ENCODE results near the gene SLC13A3. TPM values are rescaled to one million over a fixed set of nuclear protein-coding genes. Genes with fewer than 3 reads are reported as not detected.

Gene SLC13A3
- total and polyA plus RNA-seq, 2 of the 4 experiments (the other 2 are of a cell fraction) = 2.5 to 4.2 TPM

DNA sequence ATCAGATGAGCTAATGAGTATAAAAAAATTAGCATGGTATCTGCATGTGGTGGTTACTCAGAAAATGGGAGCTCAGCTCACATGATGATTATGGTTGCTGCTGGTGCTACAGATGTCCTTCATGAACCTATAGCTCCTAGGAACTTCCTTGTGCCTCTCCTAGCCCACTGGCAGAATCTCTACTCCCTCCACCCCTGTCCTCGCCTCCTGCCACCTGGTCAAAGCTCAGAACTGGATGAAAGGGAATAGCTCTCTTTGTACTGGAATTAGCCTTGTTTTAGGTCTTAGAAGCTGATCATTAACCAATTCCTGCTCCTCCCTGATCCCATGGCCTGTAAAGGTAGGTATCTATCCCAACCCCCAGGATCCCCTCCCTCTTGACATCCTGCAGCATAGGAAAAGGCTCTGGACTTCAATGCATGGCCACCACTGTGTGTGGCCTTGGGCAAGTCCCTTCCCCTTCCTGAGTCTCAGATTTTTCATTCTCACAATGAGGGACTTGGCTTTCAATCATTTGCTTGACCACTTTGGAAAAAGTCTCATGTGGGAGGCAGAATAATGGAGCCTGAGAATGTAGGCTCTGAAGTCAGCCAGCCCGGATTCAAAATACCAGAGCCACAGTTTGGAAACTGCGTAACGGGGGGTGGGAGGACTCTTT is 43.9 kb downstream of the SLC13A3 start:
- DNase-seq = no peak
- no peaks in the 10 kb centered on the region for H3K4me1 ChIP-seq (ENCODE audit: control insufficient read depth, insufficient read depth, low read length)
- no TSS peak for BruUV-seq (replicated peaks)

More for the DNA sequence above, 43.9 kb downstream of the SLC13A3 start:
- no CpG with 5 or more reads among the region's 4 CpGs for WGBS, 2 experiments (ENCODE audit: extremely low coverage in 2 of 2, insufficient read length in 1 of 2)
- Histone ChIP-seq H3K4me3 (ENCODE audit: insufficient read depth, low read depth, low read length) (no peak overlapping the region), H3K23ac (ENCODE audit: low read depth, low read length) (no peak overlapping the region), H2BK5ac (ENCODE audit: low read depth, low read length, poor library complexity, severe bottlenecking) (no peak overlapping the region), H2BK120ac (ENCODE audit: low read depth, low read length) (no peak overlapping the region), H3K18ac (ENCODE audit: low read depth, low read length) (no peak overlapping the region), H3K79me1 (ENCODE audit: low read depth in 1 of 2, low read length in 2 of 2) (no peaks in the 10 kb centered on the region), H2AFZ (replicated peaks; ENCODE audit: low read length, poor library complexity) (no peak overlapping the region), H3K9me3 (ENCODE audit: control insufficient read depth, insufficient read depth, low read length) (no peaks in the 10 kb centered on the region), H2AK9ac (replicated peaks; ENCODE audit: low read depth, low read length, poor library complexity) (no peak overlapping the region), H2BK20ac (ENCODE audit: low read depth, low read length) (no peak overlapping the region), H4K91ac (ENCODE audit: insufficient read depth, low read depth, low read length) (no peak overlapping the region), H3K56ac (ENCODE audit: extremely low read depth, insufficient read depth, low read length) (no peak overlapping the region), H3K9ac (ENCODE audit: low read depth, low read length) (no peak overlapping the region), H4K8ac (ENCODE audit: low read depth in 2 of 2, low read length in 2 of 2) (no peak overlapping the region), H3K9me1 (ENCODE audit: insufficient read depth, low read length) (no peaks in the 10 kb centered on the region), H2AK5ac (ENCODE audit: low read depth, low read length) (no peak overlapping the region), H3K36me3 (ENCODE audit: control insufficient read depth, insufficient read depth, low read length) (no peaks in the 10 kb centered on the region), H3K27me3 (ENCODE audit: control insufficient read depth, insufficient read depth, low read length) (no peaks in the 10 kb centered on the region; the same call in 1 of the 2 replicates), H2BK15ac (ENCODE audit: low read depth, low read length) (no peak overlapping the region), H4K5ac (ENCODE audit: low read depth, low read length) (no peak overlapping the region), H3K4me2 (ENCODE audit: low read depth, low read length) (no peak overlapping the region), H3K4ac (ENCODE audit: low read depth, low read length) (no peak overlapping the region), H4K20me1 (ENCODE audit: insufficient read depth, low read length) (no peaks in the 10 kb centered on the region), H3K14ac (replicated peaks; ENCODE audit: low read depth, low read length) (no peak overlapping the region), H3K27ac (ENCODE audit: insufficient read depth, low read length) (no peak overlapping the region)
- intact Hi-C loops (cut with micrococcal nuclease) (no loop called here), dilution Hi-C loops (cut with HindIII; ENCODE audit: low sequenced_read_pairs, unreplicated experiment) (no loop called here), in situ Hi-C loops (cut with MboI; ENCODE audit: low sequenced_read_pairs) (no loop called here)
- ChIA-PET CTCF (no interaction called here), POLR2A (ENCODE audit: unreplicated experiment) (no interaction called here)
- TF ChIP-seq, protein P1, sequence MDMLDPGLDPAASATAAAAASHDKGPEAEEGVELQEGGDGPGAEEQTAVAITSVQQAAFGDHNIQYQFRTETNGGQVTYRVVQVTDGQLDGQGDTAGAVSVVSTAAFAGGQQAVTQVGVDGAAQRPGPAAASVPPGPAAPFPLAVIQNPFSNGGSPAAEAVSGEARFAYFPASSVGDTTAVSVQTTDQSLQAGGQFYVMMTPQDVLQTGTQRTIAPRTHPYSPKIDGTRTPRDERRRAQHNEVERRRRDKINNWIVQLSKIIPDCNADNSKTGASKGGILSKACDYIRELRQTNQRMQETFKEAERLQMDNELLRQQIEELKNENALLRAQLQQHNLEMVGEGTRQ (IDR thresholded peaks at IDR 0.05; ENCODE audit: low read depth, low read length) = no peak
- TF ChIP-seq ELK1 (IDR thresholded peaks at IDR 0.05; ENCODE audit: borderline replicate concordance, low read depth, low read length) (no peak), MAZ (IDR thresholded peaks at IDR 0.05; ENCODE audit: borderline replicate concordance, low read depth, low read length) (no peak)
- no peak for ATAC-seq (ENCODE audit: low read depth)
